Erythroblast (primary cell): ENCODE data around the gene CTCF.

Experiments used
- GATA1 ChIP-seq: IDR thresholded peaks from 2 replicates; pipeline ENCODE4 v1.6.1; 2011; ENCODE audit warnings: low read depth, mild to moderate bottlenecking, control low read depth, low read length, moderate library complexity
- POLR2A ChIP-seq: IDR thresholded peaks from 2 replicates; pipeline ENCODE4 v1.6.1; 2011; ENCODE audit warnings: mild to moderate bottlenecking, low read length

DNA sequence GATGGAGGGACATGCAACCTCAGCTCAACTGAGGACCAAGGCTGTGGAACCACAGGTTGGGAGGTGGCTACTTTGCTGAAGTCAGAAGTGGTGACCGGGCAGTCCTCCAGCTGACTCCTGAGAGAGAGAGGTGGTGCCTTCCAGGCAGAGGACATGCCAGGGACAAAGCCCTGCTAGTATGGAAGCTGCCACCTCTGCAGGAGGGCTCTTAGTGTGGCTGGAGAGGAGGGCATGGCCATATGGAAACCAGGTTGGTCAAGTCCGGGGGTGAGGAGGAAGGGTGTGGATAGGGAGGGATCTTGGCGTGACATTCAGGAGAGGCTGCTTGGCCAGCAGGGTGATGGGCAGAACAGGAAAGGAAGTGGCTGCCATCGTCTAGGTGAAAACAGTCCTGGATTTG is 110.0 kb downstream of the CTCF start:
- TF ChIP-seq POLR2A (no peak), GATA1 (no peak)
